ENCODE results near the gene ABCC1.

The ABCC1 gene

GRCh38 chr16:16017812-16018211, 68.4 kb downstream of the ABCC1 start:
- Histone ChIP-seq H3K9me2 (replicated peaks; ENCODE audit: control insufficient read depth, low read length) (no peaks in the 10 kb centered on the region), H3F3A (ENCODE audit: control insufficient read depth, insufficient read depth) (no peaks in the 10 kb centered on the region), H3K9me3 (ENCODE audit: control insufficient read depth, insufficient read depth, low read length) (no peaks in the 10 kb centered on the region), H3K4me1 (ENCODE audit: control insufficient read depth, low read length) (peaks cover 34% of the 10 kb centered on the region), H3K79me2 (ENCODE audit: control insufficient read depth, low read length) (no peaks in the 10 kb centered on the region), H3K27me3 (ENCODE audit: control insufficient read depth, low read length) (no peaks in the 10 kb centered on the region), H3K36me3 (ENCODE audit: control insufficient read depth, low read length) (peaks cover 57% of the 10 kb centered on the region), H3K4me2 (ENCODE audit: low read length) (no peak overlapping the region), H3K27ac (ENCODE audit: low read depth, low read length) (no peak overlapping the region), H4K20me1 (ENCODE audit: control insufficient read depth, insufficient read depth, low read depth, low read length) (no peaks in the 10 kb centered on the region), H3K4me3 (ENCODE audit: low read length) (no peak overlapping the region)
- TF ChIP-seq EZH2phosphoT487 (IDR thresholded peaks at IDR 0.05; ENCODE audit: borderline replicate concordance, low read length): no peak
- TF ChIP-seq, protein P1, sequence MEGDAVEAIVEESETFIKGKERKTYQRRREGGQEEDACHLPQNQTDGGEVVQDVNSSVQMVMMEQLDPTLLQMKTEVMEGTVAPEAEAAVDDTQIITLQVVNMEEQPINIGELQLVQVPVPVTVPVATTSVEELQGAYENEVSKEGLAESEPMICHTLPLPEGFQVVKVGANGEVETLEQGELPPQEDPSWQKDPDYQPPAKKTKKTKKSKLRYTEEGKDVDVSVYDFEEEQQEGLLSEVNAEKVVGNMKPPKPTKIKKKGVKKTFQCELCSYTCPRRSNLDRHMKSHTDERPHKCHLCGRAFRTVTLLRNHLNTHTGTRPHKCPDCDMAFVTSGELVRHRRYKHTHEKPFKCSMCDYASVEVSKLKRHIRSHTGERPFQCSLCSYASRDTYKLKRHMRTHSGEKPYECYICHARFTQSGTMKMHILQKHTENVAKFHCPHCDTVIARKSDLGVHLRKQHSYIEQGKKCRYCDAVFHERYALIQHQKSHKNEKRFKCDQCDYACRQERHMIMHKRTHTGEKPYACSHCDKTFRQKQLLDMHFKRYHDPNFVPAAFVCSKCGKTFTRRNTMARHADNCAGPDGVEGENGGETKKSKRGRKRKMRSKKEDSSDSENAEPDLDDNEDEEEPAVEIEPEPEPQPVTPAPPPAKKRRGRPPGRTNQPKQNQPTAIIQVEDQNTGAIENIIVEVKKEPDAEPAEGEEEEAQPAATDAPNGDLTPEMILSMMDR (IDR thresholded peaks at IDR 0.05; ENCODE audit: low read depth, low read length, poor library complexity, severe bottlenecking): no peak

DNA sequence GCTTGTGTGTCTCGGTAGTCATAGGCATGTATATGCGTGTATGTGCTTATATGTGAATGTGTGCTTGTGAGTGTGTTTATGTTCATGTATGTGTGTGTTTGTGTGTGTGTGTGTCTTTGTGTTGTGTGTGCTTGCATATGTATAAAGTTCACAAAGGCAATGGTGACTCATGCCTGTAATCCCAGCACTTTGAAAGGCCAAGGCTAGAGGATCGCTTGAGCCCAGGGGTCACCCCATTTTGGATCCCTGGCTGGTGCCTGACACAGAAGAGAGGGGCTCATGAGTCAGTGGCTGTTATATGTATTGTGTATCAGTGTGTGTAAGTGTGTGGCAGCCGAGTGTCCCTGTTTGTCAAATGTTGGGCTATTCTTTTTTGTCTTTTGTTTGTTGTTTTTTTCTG, 69.3 kb downstream of the ABCC1 start:
- Histone ChIP-seq H3K27me3 (ENCODE audit: control insufficient read depth, low read length) (no peaks in the 10 kb centered on the region), H3K79me2 (ENCODE audit: control insufficient read depth, low read length) (no peaks in the 10 kb centered on the region), H3K4me2 (ENCODE audit: low read length) (no peak overlapping the region), H3K9me3 (ENCODE audit: control insufficient read depth, insufficient read depth, low read length) (no peaks in the 10 kb centered on the region), H3K4me3 (ENCODE audit: low read length) (no peak overlapping the region), H3K27ac (ENCODE audit: low read depth, low read length) (no peak overlapping the region), H3K4me1 (ENCODE audit: control insufficient read depth, low read length) (peaks cover 37% of the 10 kb centered on the region), H3F3A (ENCODE audit: control insufficient read depth, insufficient read depth) (no peaks in the 10 kb centered on the region), H3K36me3 (ENCODE audit: control insufficient read depth, low read length) (peaks cover 62% of the 10 kb centered on the region), H3K9me2 (replicated peaks; ENCODE audit: control insufficient read depth, low read length) (no peaks in the 10 kb centered on the region), H4K20me1 (ENCODE audit: control insufficient read depth, insufficient read depth, low read depth, low read length) (no peaks in the 10 kb centered on the region)
- TF ChIP-seq, protein P1 (IDR thresholded peaks at IDR 0.05; ENCODE audit: low read depth, low read length, poor library complexity, severe bottlenecking): no peak
- TF ChIP-seq EZH2phosphoT487 (IDR thresholded peaks at IDR 0.05; ENCODE audit: borderline replicate concordance, low read length): no peak

DNA sequence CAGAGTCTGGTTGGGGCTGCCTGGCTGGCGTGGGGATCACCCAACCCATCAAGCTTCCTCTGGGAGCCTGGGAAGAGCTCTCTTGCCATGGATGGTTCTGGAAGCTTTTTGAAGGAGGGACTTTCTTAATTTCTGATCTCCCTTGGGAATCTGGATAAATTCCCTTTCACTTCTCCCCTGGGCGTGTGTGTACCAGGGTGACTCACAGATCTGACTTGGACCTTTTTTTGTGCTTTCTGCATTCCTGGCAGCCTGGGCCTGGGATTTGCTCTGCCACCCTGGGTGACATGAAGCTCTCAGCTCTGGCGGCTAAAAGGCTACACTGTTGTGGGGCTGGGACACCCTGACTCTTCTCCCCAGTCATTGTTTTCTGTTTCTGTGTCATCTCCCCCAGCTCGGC, 70.1 kb downstream of the ABCC1 start:
- Histone ChIP-seq H3K9me2 (replicated peaks; ENCODE audit: control insufficient read depth, low read length) (no peaks in the 10 kb centered on the region), H3K9me3 (ENCODE audit: control insufficient read depth, insufficient read depth, low read length) (no peaks in the 10 kb centered on the region), H3K4me2 (ENCODE audit: low read length) (no peak overlapping the region), H3K79me2 (ENCODE audit: control insufficient read depth, low read length) (no peaks in the 10 kb centered on the region), H4K20me1 (ENCODE audit: control insufficient read depth, insufficient read depth, low read depth, low read length) (no peaks in the 10 kb centered on the region), H3K4me3 (ENCODE audit: low read length) (no peak overlapping the region), H3K27ac (ENCODE audit: low read depth, low read length) (no peak overlapping the region), H3F3A (ENCODE audit: control insufficient read depth, insufficient read depth) (no peaks in the 10 kb centered on the region), H3K36me3 (ENCODE audit: control insufficient read depth, low read length) (peaks cover 60% of the 10 kb centered on the region), H3K4me1 (ENCODE audit: control insufficient read depth, low read length) (peaks cover 37% of the 10 kb centered on the region), H3K27me3 (ENCODE audit: control insufficient read depth, low read length) (no peaks in the 10 kb centered on the region)
- TF ChIP-seq EZH2phosphoT487 (IDR thresholded peaks at IDR 0.05; ENCODE audit: borderline replicate concordance, low read length): no peak
- TF ChIP-seq, protein P1 (IDR thresholded peaks at IDR 0.05; ENCODE audit: low read depth, low read length, poor library complexity, severe bottlenecking): no peak

DNA sequence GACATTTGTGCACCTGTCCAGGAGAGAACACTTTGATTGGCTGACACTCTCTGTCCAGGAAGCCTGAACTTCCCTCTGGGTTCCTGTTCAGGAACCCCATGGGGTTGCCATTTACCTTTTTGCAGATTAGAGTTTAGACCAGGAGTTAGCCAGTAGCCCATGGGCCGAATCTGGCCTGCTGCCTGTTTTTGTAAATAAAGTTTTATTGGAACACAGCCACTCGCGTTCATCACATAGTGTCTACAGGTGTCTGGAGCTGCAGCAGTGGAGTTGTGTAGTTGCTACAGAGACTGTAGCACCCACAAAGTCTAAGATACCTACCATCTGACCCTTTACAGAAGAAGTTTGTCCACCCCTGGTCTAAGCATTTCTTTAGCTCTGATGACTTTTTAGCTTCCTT, 70.9 kb downstream of the ABCC1 start:
- H3K27ac ChIP-seq (ENCODE audit: low read depth, low read length): no peak overlapping the region
- no peaks in the 10 kb centered on the region for H3K27me3 ChIP-seq (ENCODE audit: control insufficient read depth, low read length)
- no peaks in the 10 kb centered on the region for H3K79me2 ChIP-seq (ENCODE audit: control insufficient read depth, low read length)
- no peaks in the 10 kb centered on the region for H3K9me3 ChIP-seq (ENCODE audit: control insufficient read depth, insufficient read depth, low read length)
- H3F3A ChIP-seq (ENCODE audit: control insufficient read depth, insufficient read depth): no peaks in the 10 kb centered on the region
- H3K4me2 ChIP-seq (ENCODE audit: low read length): no peak overlapping the region
- H3K4me1 ChIP-seq (ENCODE audit: control insufficient read depth, low read length): peaks cover 37% of the 10 kb centered on the region
- no peaks in the 10 kb centered on the region for H3K9me2 ChIP-seq (replicated peaks; ENCODE audit: control insufficient read depth, low read length)
- H4K20me1 ChIP-seq (ENCODE audit: control insufficient read depth, insufficient read depth, low read depth, low read length): no peaks in the 10 kb centered on the region
- H3K4me3 ChIP-seq (ENCODE audit: low read length): no peak overlapping the region
- H3K36me3 ChIP-seq (ENCODE audit: control insufficient read depth, low read length): peaks cover 57% of the 10 kb centered on the region
- TF ChIP-seq EZH2phosphoT487 (IDR thresholded peaks at IDR 0.05; ENCODE audit: borderline replicate concordance, low read length): no peak
- TF ChIP-seq, protein P1 (IDR thresholded peaks at IDR 0.05; ENCODE audit: low read depth, low read length, poor library complexity, severe bottlenecking): no peak

Data from DOHH2 (cell line).